GM18909 (cell line): ENCODE measurements around the gene DNAH17.

Source experiments
- ATAC-seq: cut with Tn5 transposase; IDR thresholded peaks from one replicate; pipeline ENCODE4 v1.9.1; 2021; ENCODE audit warnings: mild to moderate bottlenecking; ENCODE audit not compliant: unreplicated experiment, poor library complexity

DNAH17 gene

GRCh38 chr17:78500806-78501205, 76.4 kb downstream of the DNAH17 start:
- ATAC-seq: no peak

- ATAC-seq: no peak
Observed at GRCh38 chr17:78499715-78500540, 77.3 kb downstream of the DNAH17 start.

GRCh38 chr17:78498848-78499247, 78.3 kb downstream of the DNAH17 start:
- ATAC-seq: no peak

- ATAC-seq: no peak
Observed at GRCh38 chr17:78497115-78497540, 80.1 kb downstream of the DNAH17 start.

- no peak for ATAC-seq
Observed at GRCh38 chr17:78496311-78496710, 80.9 kb downstream of the DNAH17 start.

GRCh38 chr17:78495634-78496033, 81.6 kb downstream of the DNAH17 start:
- no peak for ATAC-seq

- no peak for ATAC-seq
Observed at GRCh38 chr17:78494696-78495330, 82.4 kb downstream of the DNAH17 start.

- ATAC-seq: no peak
Observed at GRCh38 chr17:78493853-78494695, 83.1 kb downstream of the DNAH17 start.

GRCh38 chr17:78493450-78493849, 83.7 kb downstream of the DNAH17 start:
- ATAC-seq: no peak

- ATAC-seq: no peak
Observed at GRCh38 chr17:78492116-78492799, 84.9 kb downstream of the DNAH17 start.

- ATAC-seq: no peak
Observed at GRCh38 chr17:78491236-78492115, 85.7 kb downstream of the DNAH17 start.

- ATAC-seq: no peak
Observed at GRCh38 chr17:78490673-78491072, 86.5 kb downstream of the DNAH17 start.

GRCh38 chr17:78490156-78490555, 87.0 kb downstream of the DNAH17 start:
- no peak for ATAC-seq

- no peak for ATAC-seq
Observed at GRCh38 chr17:78488867-78489634, 88.1 kb downstream of the DNAH17 start.

- ATAC-seq: no peak
Observed at GRCh38 chr17:78488156-78488555, 89.0 kb downstream of the DNAH17 start.

GRCh38 chr17:78486946-78487680, 90.1 kb downstream of the DNAH17 start:
- no peak for ATAC-seq

- ATAC-seq: no peak
Observed at GRCh38 chr17:78486228-78486802, 90.9 kb downstream of the DNAH17 start.
